Breast epithelium (tissue), 4 donors: ENCODE data around the gene SLC12A4. TPM values are rescaled to one million over a fixed set of nuclear protein-coding genes. Genes with fewer than 3 reads are reported as not detected.

Experiments
- DNase-seq, 2 donors: peaks; one replicate each; pipeline ENCODE4 v3.0.0-alpha.2; 2019; ENCODE audit warnings: low spot score in 2 of 2
- H3K27ac ChIP-seq, 2 donors: fragments of 200-600 bp; sonication (generic) in 1 of 2; one replicate each; pipeline ENCODE4 v1.5.1; 2016 to 2019; ENCODE audit warnings: mild to moderate bottlenecking in 1 of 2
- H3K27me3 ChIP-seq, 2 donors: fragments of 200-600 bp; sonication (generic) in 1 of 2; one replicate each; pipeline versions ENCODE4 v1.5.1 to v1.6.0; 2017 to 2019; ENCODE audit warnings: control low read depth in 1 of 2, mild to moderate bottlenecking in 1 of 2
- H3K36me3 ChIP-seq: fragments of 200-600 bp; one replicate; pipeline ENCODE4 v1.5.1; 2019
- H3K4me1 ChIP-seq, 2 donors: fragments of 200-600 bp; sonication (generic); one replicate each; pipeline ENCODE4 v1.5.1; 2016 to 2019; ENCODE audit warnings: control low read depth in 1 of 2
- H3K4me3 ChIP-seq, 3 donors: fragments of 200-600 bp; sonication (generic); 1 replicate in 2 of 3; 2 replicates in 1 of 3; pipeline ENCODE4 v1.5.1; 2016 to 2019; ENCODE audit warnings: mild to moderate bottlenecking in 3 of 3, moderate library complexity in 2 of 3
- H3K9me3 ChIP-seq, 2 donors: fragments of 200-600 bp; sonication (generic) in 1 of 2; one replicate each; pipeline ENCODE4 v1.5.1; 2016 to 2019; ENCODE audit warnings: control low read depth in 1 of 2
- POLR2A ChIP-seq: fragments of 450-650 bp; IDR thresholded peaks from one replicate; pipeline ENCODE4 v1.6.1; 2016; ENCODE audit warnings: antibody characterized with exemption, mild to moderate bottlenecking, moderate library complexity
- POLR2AphosphoS5 ChIP-seq, 3 donors: sonication (generic); formaldehyde crosslinking; IDR thresholded peaks; one replicate each; pipeline ENCODE4 v1.6.1; 2017; ENCODE audit warnings: antibody characterized with exemption in 3 of 3
- intact Hi-C: fragments of 100-400 bp; cut with DNase I; formaldehyde crosslinking; loops from one replicate; pipeline ENCODE4 v1.15.1; 2023; ENCODE audit warnings: low total_unique reads
- total RNA-seq, 3 donors: library from RNA; depleted of rRNA; stranded (reverse); fragments of >200 nt; gene quantifications; one replicate each; pipeline ENCODE4 v1.1.0, GENCODE V29; 2016
- TF ChIP-seq, protein P1 (sequence below), 3 donors: fragments of 450-650 bp; IDR thresholded peaks; one replicate each; pipeline ENCODE4 v1.5.1; 2016 to 2017; ENCODE audit warnings: antibody characterized with exemption in 3 of 3, mild to moderate bottlenecking in 3 of 3, moderate library complexity in 3 of 3

Gene SLC12A4
- total RNA-seq, 3 donors from 2014 or later, result 32.1 to 64.9 (median 53.6) TPM

DNA sequence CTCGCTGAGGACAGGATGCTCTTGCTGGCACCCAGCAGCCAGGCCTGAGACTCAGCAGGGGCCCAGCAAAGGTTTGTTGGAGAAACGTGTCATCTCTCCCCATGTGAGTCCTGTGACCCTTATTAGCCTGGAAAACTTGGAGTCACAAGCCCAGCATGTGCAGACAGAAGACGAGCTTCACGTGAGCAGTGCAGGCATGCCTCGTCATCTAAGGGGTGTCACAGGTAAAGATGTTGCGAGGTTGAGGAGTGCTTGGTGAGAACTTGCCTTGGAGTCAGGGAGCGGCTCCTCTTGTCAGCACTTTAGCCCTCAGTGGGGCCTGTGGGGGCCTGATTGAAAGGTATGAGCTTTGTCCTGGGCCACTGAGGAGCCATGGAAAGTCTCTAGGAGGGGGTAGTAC, 34.6 kb downstream of the SLC12A4 start:
- H3K4me1 ChIP-seq, result peaks cover 9 to 12% of the 10 kb centered on the region in 2 donors
- H3K36me3 ChIP-seq, result no peaks in the 10 kb centered on the region
- no peak for TF ChIP-seq POLR2AphosphoS5 (IDR thresholded peaks at IDR 0.05)
- TF ChIP-seq POLR2A, result no peak
- TF ChIP-seq, protein P1, sequence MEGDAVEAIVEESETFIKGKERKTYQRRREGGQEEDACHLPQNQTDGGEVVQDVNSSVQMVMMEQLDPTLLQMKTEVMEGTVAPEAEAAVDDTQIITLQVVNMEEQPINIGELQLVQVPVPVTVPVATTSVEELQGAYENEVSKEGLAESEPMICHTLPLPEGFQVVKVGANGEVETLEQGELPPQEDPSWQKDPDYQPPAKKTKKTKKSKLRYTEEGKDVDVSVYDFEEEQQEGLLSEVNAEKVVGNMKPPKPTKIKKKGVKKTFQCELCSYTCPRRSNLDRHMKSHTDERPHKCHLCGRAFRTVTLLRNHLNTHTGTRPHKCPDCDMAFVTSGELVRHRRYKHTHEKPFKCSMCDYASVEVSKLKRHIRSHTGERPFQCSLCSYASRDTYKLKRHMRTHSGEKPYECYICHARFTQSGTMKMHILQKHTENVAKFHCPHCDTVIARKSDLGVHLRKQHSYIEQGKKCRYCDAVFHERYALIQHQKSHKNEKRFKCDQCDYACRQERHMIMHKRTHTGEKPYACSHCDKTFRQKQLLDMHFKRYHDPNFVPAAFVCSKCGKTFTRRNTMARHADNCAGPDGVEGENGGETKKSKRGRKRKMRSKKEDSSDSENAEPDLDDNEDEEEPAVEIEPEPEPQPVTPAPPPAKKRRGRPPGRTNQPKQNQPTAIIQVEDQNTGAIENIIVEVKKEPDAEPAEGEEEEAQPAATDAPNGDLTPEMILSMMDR (IDR thresholded peaks at IDR 0.05), result no peak
- intact Hi-C loops, result no loop called here
- no peak for DNase-seq
- no peak overlapping the region for H3K27ac ChIP-seq
- no peak overlapping the region for H3K4me3 ChIP-seq
- H3K27me3 ChIP-seq, result no peaks in the 10 kb centered on the region
- H3K9me3 ChIP-seq, result no peaks in the 10 kb centered on the region

DNA sequence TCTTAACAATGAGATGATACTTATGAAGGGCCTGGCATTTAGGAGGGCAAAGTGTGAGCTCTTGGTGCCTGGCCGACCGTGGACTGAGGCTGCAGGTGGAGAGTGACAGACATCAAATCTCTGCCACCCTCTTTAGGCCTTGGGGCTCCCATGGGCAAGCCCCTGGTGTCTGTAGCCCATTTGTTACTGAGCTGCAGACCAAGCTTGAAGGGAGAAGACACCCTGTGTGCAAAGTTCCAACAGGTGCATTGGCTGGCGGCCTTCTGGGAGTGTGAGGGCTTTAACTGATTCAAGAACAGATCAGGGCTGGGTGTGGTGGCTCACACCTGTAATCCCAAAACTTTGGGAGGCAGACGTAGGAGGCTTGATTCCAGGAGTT, 36.0 kb downstream of the SLC12A4 start:
- no peaks in the 10 kb centered on the region for H3K27me3 ChIP-seq
- H3K4me1 ChIP-seq, result peaks cover 9 to 12% of the 10 kb centered on the region in 2 donors
- no peaks in the 10 kb centered on the region for H3K36me3 ChIP-seq
- H3K9me3 ChIP-seq, result no peaks in the 10 kb centered on the region
- intact Hi-C loops, result no loop called here
- no peak for TF ChIP-seq POLR2AphosphoS5 (IDR thresholded peaks at IDR 0.05)
- TF ChIP-seq, protein P1 (IDR thresholded peaks at IDR 0.05), result no peak
- H3K4me3 ChIP-seq, result no peak overlapping the region
- H3K27ac ChIP-seq, result no peak overlapping the region
- DNase-seq, result no peak

DNA sequence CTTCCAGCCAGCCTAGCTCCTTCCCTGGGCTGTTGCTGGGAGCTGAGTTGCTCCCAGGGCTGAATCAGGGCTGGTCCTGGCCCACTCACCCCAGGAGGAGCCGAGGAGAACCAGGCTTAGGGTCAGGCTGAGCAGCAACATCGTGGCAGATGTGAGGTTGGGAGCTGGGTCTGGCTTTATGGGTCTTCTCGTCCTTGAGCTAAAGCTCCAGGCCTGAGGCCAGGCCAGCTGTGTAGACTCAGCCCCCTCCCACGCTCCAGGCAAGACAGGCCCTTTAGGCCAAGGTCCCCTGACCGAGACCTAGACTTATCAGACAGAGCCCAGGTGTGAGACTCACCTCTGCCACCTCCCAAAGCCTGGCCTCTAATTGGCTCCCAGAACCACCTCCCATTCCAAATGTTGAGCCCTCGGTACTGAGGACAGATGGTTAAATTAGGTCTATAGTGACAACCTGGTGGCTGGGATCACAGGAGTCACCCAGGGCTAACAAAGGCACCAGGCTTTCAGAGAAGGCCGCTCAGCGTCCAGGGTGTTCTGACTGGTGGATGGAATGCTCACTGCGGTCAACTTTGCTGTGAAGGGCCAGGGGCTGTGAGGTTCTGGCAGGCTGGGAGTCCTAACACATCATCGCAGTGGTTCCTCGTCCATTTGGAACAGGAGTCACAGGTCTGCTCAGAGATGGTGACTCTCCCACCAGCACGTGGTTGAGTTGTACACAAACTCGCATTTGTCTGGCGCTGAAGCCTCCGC, 36.5 kb downstream of the SLC12A4 start, which contains the start of gene CTRL:
Gene CTRL, minus strand, starts transcription at position 151 of the 750 bp plus-strand sequence. Its CDS starts 10 bp downstream, at position 141.
- peaks cover 6 to 9% of the 10 kb centered on the region in 2 donors for H3K4me1 ChIP-seq
- intact Hi-C loops, result no loop called here

DNA sequence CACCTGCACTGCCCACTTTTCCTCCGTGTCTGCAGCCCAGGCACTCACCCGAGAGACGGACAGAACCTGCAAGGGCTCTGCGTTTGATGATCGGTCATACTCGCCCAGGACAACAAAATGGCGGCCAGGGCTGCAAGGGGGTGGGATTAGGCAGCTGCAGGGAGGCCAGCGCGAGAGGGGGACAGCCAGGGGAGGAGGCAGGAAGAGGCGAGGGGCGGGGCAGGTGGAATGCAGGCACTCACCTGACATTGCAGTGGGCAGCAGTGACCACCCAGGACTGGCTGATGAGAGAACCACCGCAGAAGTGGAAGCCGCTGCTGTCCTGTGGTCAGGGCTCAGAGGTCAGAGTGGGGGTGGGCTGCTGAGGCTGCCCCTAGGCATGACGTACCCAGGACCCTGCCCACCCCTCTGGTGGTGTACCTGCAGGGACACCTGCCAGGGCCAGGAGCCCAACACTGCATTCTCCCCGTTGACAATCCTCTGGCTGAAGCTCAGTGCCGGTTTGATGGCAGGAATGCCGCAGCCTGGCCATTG, 37.7 kb downstream of the SLC12A4 start:
- Histone ChIP-seq H3K27me3 (no peaks in the 10 kb centered on the region), H3K4me3 (no peak overlapping the region), H3K36me3 (no peaks in the 10 kb centered on the region), H3K27ac (no peak overlapping the region), H3K4me1 (peaks cover 4 to 9% of the 10 kb centered on the region in 2 donors), H3K9me3 (no peaks in the 10 kb centered on the region)
- no peak for DNase-seq
- intact Hi-C loops, result no loop called here
- no peak for TF ChIP-seq POLR2AphosphoS5 (IDR thresholded peaks at IDR 0.05)
- TF ChIP-seq, protein P1 (IDR thresholded peaks at IDR 0.05), result no peak
- no peak for TF ChIP-seq POLR2A

More for the DNA sequence above, 36.5 kb downstream of the SLC12A4 start, which contains the start of gene CTRL:
- no peak for DNase-seq
- Histone ChIP-seq H3K27me3 (no peaks in the 10 kb centered on the region), H3K9me3 (no peaks in the 10 kb centered on the region), H3K27ac (no peak within 1 kb of the TSS), H3K36me3 (no peaks in the 10 kb centered on the region), H3K4me3 (no peak within 1 kb of the TSS)
- TF ChIP-seq POLR2A (no peak), POLR2AphosphoS5 (IDR thresholded peaks at IDR 0.05) (no peak)
- TF ChIP-seq, protein P1 (IDR thresholded peaks at IDR 0.05), result no peak

DNA sequence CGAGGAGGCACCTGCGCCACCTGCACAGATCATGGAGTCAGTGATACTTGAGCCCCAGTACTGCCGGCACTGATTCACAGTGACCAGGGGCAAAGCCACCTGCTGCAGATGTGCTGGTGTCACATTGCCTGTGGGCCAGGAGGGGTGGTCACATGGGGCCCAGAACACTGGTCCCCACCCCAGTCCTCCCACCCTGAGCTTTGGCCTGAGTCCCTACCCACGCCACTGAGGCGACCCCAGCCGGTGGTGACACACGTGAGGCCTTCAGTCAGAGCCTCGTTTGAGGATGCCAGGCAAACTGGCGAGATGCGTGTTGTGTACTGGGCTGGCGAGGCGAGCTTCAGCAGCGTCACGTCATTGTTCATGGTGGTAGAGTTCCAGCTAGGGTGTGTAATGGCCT, 38.2 kb downstream of the SLC12A4 start:
- H3K4me3 ChIP-seq, result no peak overlapping the region
- no peak for DNase-seq
- H3K9me3 ChIP-seq, result no peaks in the 10 kb centered on the region
- H3K27me3 ChIP-seq, result no peaks in the 10 kb centered on the region
- no peaks in the 10 kb centered on the region for H3K36me3 ChIP-seq
- H3K4me1 ChIP-seq, result peaks cover 2 to 8% of the 10 kb centered on the region in 2 donors
- intact Hi-C loops, result no loop called here
- TF ChIP-seq POLR2A (no peak), POLR2AphosphoS5 (IDR thresholded peaks at IDR 0.05) (no peak)
- TF ChIP-seq, protein P1 (IDR thresholded peaks at IDR 0.05), result no peak
- no peak overlapping the region for H3K27ac ChIP-seq
